H1 (cell line): ENCODE results near the gene RAD51B.

ENCODE experiments used
- CTCF ChIP-seq, 3 experiments: IDR thresholded peaks; 1 replicate in 2 of 3; 2 replicates in 1 of 3; pipeline versions ENCODE4 v1.5.1 to v1.6.1; 2011; ENCODE audit warnings: low read length in 3 of 3, mild to moderate bottlenecking in 3 of 3, inconsistent platforms in 2 of 3, low read depth in 1 of 3, moderate library complexity in 1 of 3; ENCODE audit not compliant: insufficient read depth in 1 of 3; ENCODE audit errors: control extremely low read depth in 1 of 3
- EP300 ChIP-seq, 2 experiments: IDR thresholded peaks; 1 replicate in 1 of 2; 2 replicates in 1 of 2; pipeline ENCODE4 v1.6.1; 2011 to 2012; ENCODE audit warnings: low read depth in 2 of 2, low read length in 2 of 2, mild to moderate bottlenecking in 2 of 2, borderline replicate concordance in 1 of 2, inconsistent platforms in 1 of 2, moderate library complexity in 1 of 2
- MAFK ChIP-seq: IDR thresholded peaks from 2 replicates; pipeline ENCODE4 v1.6.1; 2012; ENCODE audit warnings: low read depth, mild to moderate bottlenecking, improper control_type of control experiment, low read length
- MAX ChIP-seq: IDR thresholded peaks from 2 replicates; pipeline ENCODE4 v1.6.1; 2012; ENCODE audit warnings: inconsistent platforms

- TF ChIP-seq CTCF (IDR thresholded peaks at IDR 0.05; ENCODE audit: control extremely low read depth in 1 of 3, insufficient read depth in 1 of 3, low read depth in 1 of 3, low read length in 3 of 3) (no peak), MAX (no peak), MAFK (no peak), EP300 (IDR thresholded peaks at IDR 0.05; ENCODE audit: borderline replicate concordance in 1 of 2, low read depth in 2 of 2, low read length in 2 of 2) (no peak)
Observed at GRCh38 chr14:68085742-68086141, 266.2 kb downstream of the RAD51B start.
